GM12873 (cell line): ENCODE data around the gene ABCC4.

ENCODE experiments used
- TF ChIP-seq, protein P1 (sequence below): IDR thresholded peaks from 2 replicates; pipeline ENCODE4 v1.5.1; 2012; ENCODE audit warnings: low read depth, mild to moderate bottlenecking, moderate library complexity, low read length, control low read depth; ENCODE audit not compliant: insufficient read depth; ENCODE audit errors: missing control alignments

Gene ABCC4

DNA sequence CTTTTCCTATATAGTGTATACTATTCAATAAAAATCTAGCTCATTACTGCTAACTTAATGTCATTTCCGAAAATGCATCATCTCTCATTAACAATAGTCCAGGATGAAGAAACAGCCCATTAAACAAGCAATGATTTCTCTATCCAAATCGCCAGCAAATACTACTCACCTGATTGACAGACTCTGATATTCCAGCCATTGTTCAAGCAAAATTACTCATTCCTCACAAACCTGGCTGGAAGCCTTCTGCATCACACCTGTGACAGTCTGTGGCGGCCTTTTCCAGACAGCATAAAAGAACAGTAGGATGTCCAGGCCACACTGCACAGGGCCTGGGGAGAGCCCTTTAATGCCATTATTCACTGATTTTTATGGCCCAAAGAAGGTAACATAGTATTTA lies 115.9 kb downstream of the ABCC4 start:
- TF ChIP-seq, protein P1, sequence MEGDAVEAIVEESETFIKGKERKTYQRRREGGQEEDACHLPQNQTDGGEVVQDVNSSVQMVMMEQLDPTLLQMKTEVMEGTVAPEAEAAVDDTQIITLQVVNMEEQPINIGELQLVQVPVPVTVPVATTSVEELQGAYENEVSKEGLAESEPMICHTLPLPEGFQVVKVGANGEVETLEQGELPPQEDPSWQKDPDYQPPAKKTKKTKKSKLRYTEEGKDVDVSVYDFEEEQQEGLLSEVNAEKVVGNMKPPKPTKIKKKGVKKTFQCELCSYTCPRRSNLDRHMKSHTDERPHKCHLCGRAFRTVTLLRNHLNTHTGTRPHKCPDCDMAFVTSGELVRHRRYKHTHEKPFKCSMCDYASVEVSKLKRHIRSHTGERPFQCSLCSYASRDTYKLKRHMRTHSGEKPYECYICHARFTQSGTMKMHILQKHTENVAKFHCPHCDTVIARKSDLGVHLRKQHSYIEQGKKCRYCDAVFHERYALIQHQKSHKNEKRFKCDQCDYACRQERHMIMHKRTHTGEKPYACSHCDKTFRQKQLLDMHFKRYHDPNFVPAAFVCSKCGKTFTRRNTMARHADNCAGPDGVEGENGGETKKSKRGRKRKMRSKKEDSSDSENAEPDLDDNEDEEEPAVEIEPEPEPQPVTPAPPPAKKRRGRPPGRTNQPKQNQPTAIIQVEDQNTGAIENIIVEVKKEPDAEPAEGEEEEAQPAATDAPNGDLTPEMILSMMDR = no peak

DNA sequence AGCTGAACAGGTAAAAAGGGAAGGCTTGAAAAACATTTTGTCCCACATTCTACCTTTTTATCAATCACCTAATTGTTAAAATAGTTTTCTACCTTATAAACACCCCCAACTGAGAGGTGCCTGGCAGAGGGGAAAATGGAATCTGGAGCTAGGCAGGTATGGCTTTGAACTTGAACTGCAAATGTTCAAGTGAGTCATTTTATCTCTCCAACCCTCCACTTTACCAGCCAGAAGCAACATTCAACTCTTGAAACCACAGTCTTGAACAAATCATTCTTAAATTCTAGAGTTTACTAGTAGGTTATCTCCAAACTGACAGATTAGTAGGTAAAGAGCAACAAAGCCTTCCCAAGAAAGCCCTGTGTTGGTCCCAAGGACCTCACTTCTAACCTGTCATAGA lies 116.9 kb downstream of the ABCC4 start:
- TF ChIP-seq, protein P1 = no peak

DNA sequence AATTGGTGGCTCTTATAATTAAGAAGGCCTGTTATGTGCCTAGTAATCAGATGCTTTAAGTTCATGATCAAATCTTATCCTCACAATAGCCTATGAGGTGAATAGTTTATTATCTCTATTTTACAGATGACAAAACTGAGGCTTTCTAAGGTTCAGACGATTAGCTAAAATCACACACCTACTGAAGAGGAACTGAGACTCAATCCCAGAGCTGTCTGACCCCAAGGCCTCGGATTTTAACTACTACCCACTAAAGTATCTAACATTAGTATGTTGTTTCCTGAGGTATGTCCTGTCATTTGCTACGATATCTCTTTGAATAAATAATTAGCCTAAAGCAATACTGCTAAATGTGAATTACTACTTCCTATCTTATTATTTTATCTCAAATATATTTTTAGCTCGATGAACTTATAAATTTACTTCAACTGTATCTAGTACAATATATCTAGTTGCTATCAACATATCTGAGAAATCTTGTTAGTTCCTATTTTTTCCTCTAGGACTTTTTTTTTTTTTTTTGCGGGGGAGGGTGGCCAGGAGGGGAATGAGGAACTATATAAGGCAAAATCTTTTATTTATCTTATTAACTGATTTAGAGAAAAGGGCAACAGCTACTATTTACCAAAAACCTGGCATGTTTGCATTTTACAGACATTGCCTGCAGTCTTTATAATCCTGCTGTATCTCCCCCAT lies 118.5 kb downstream of the ABCC4 start:
- TF ChIP-seq, protein P1 = no peak

DNA sequence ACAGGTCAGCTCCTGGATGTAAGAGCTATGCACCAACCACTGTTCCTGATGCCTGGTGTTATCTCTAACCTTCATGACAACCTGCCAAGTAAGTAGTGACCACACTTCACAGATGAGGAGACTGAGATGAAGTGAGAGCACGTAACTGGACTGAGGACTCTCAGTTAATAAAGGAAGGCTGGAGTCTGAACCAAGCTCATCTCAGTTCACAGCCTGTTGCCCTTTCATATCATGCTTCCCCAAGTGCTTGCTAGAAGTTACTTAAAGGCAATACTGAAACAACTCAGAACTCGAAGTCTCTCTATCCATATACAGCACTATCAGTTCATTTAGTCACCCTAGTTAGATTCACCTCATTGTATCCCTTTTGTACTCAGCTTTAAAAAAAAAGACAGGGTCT lies 119.7 kb downstream of the ABCC4 start:
- TF ChIP-seq, protein P1 = no peak

DNA sequence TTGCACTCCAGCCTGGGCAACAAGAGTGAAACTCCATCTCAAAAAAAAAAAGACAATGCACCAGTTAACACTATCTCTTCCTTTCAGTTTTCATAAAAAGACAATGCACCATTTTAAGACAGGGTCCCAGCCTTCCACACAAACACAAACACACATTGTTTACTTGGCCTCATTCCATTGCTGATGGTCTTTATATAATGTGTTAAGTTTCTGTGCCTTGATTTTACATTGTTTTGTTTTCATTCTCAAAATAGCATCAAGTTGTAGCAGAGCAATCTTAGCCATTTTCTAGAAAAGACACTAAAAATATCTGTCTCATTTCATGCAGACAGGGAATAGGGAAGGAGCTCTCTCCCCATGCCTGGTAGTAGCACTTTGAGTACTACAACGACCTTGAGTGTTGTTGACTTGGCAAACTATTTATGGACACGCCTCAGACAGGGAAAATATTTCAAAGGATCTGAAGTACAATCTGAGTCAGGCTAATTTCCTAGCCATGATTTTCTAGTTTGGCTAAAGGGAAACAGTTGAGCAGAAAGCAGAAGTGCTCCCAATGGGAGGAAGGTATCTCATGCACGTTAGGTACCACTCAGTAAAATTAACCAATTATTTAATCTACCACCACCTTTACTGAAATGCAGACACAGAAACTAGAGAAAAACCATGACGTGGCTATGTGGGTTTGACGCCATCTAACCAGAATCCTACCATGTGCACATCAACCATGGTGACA lies 120.6 kb downstream of the ABCC4 start:
- TF ChIP-seq, protein P1 = no peak

DNA sequence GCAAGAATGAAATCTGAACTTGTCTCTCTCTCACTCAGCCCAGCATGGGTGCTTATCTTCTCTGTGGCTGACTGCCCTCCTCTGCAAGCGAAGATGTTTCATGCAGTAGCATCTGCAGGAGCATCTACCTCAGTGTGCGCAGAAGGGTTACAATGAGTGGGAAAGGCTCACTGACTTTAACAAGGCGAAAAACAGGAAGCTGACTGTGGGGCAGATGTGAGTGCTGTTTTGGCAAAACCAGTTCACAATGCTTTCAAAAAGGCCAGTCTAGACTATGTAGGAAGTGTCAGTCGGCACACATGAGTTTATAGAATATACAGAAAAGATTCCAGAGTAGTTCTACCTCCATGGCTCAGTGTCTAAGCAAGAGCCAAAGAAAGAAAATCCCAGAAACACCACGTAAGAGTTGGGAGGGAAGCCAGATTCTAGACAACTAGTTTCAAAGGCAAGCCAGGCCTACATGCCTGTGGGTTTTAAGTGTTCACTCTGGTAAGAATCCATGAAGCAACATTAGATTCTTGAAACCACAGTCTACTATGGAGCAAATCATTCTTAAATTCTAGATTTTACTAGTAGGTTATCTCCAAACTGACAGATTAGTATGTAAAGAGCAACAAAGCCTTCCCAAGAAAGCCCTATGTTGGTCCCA lies 124.5 kb downstream of the ABCC4 start:
- TF ChIP-seq, protein P1 = no peak

DNA sequence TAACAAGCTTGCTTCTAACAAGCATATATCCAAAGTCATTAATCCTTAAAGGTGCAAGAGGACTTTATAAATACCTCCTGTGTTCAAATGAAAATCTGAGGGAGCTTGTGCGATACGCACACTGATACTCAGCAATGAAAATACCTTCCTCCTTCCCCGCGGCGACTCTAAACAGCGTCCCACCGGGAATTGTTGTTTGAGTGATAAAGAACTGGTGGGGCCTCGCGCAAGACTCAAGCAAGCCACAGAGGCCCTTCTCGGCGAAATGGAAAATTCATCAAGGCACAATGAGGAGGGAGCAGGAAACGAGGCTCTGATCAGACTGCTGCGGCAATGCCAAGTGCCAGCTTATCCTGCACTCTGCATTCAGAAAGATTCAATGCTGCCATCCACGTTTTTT lies 126.7 kb downstream of the ABCC4 start:
- TF ChIP-seq, protein P1 = no peak
